Measurements from ENCODE around the gene KLHL7. TPM values are rescaled to one million over a fixed set of nuclear protein-coding genes. Genes with fewer than 3 reads are reported as not detected.
"Not testable (repeated sequence)": the region's sequence is repeated elsewhere in the genome, so short reads cannot be mapped to it uniquely, and the experiment has no call there.

KLHL7 gene
- total and polyA plus RNA-seq, 9 of the 15 experiments (the other 6 are each of a cell fraction or from before 2014, with no cell fraction given): 4.2 to 63.1 (median 32.3) TPM

DNA sequence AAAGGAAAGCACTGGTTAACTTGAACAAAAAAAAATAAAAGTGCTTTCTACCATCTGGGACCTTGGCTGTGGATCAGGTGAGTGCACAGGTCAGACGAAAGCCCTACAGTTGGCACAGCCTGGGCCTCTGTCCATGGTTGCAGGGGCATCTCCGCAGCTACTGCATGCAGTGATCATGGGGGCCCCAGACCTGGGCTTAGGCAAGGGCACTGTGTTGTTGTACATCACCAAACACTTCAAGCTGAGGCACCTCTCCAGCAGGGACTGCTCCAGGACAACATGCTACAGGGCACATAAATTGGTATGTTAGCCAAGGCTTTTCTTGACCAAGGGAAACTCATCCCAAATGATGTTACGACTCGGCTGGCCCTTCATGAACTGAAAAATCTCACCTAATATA lies 23.5 kb downstream of the KLHL7 start (continued):
- TF ChIP-seq POLR2AphosphoS2 (IDR thresholded peaks at IDR 0.05; ENCODE audit: low read length) (no peak), HINFP (tag; conservative IDR thresholded peaks at IDR 0.05; ENCODE audit: low read depth) (no peak), SMAD4 (CRISPR knock-in tag; conservative IDR thresholded peaks at IDR 0.05) (no peak)

- TF ChIP-seq ZNF146 (CRISPR knock-in tag; IDR thresholded peaks at IDR 0.05; ENCODE audit: unreplicated experiment) (peak; percentile 70), RBM25 (IDR thresholded peaks at IDR 0.05; ENCODE audit: low read depth, low read length, severe bottlenecking) (peak; percentile 33)
- H3K9me3 ChIP-seq (replicated peaks; ENCODE audit: control insufficient read depth, insufficient read depth, low read depth, low read length); H3K27me3 ChIP-seq (ENCODE audit: control insufficient read depth in 2 of 2, insufficient read depth in 2 of 2, low read length in 2 of 2); BruUV-seq (replicated peaks); H3K9ac ChIP-seq (ENCODE audit: insufficient read depth in 1 of 2, low read depth in 2 of 2, low read length in 2 of 2); in situ Hi-C loops (cut with MboI); CTCF ChIA-PET (ENCODE audit: low intra/inter-chr PET ratio); H3K4me2 ChIP-seq (ENCODE audit: insufficient read depth, low read length); DNase-seq (ENCODE audit: extremely low read depth in 1 of 4, low spot score in 3 of 4); H3K79me2 ChIP-seq (ENCODE audit: control insufficient read depth, insufficient read depth, low read length); H2AFZ ChIP-seq (ENCODE audit: low read depth, low read length); H3K4me1 ChIP-seq (replicated peaks in 1 of 2; ENCODE audit: control insufficient read depth in 2 of 2, insufficient read depth in 2 of 2, low read length in 2 of 2); FAIRE-seq; ATAC-seq; intact Hi-C loops (cut with micrococcal nuclease); H3K9me1 ChIP-seq (ENCODE audit: control insufficient read depth, insufficient read depth, low read length); H3K27ac ChIP-seq (ENCODE audit: extremely low read depth, low read depth, low read length); H3K36me3 ChIP-seq (ENCODE audit: control insufficient read depth, insufficient read depth, low read length); H3K4me3 ChIP-seq; H4K20me1 ChIP-seq (replicated peaks; ENCODE audit: control insufficient read depth, insufficient read depth, low read length): not testable (repeated sequence)
- WGBS (ENCODE audit: insufficient coverage, low coverage, missing lambda C conversion rate): 8% methylated on average over 2 of the region's 2 CpGs
- POLR2A ChIA-PET: interaction anchor here (0.6 to 0.9 kb wide), 2 partner anchors 8 to 24 kb away, joined by 3 to 4 read pairs; no protein-coding TSS in a partner anchor
Measured at GRCh38 chr7:23131799-23132198, 26.2 kb downstream of the KLHL7 start.

Data from K562 (cell line).